Large intestine (tissue), 3 donors: Measurements from ENCODE around the gene CDK3. TPM values are rescaled to one million over a fixed set of nuclear protein-coding genes. Genes with fewer than 3 reads are reported as not detected.

ENCODE experiments used
- DNase-seq, 2 donors: peaks; one replicate each; pipeline versions ENCODE4 v3.0.0 to v3.0.0-alpha.2; 2013
- H3K27ac ChIP-seq: one replicate; pipeline ENCODE4 v1.5.1; 2013; ENCODE audit warnings: low read length
- H3K27me3 ChIP-seq: 2 replicates; pipeline ENCODE4 v1.6.1; 2013; ENCODE audit warnings: low read length; ENCODE audit not compliant: control insufficient read depth, insufficient read depth
- H3K36me3 ChIP-seq: 2 replicates; pipeline ENCODE4 v1.6.1; 2013; ENCODE audit warnings: low read length; ENCODE audit not compliant: control insufficient read depth, insufficient read depth
- H3K4me1 ChIP-seq: one replicate; pipeline ENCODE4 v1.6.1; 2013; ENCODE audit warnings: low read length; ENCODE audit not compliant: control insufficient read depth, insufficient read depth
- H3K4me3 ChIP-seq: one replicate; pipeline ENCODE4 v1.5.1; 2013; ENCODE audit warnings: low read length
- H3K9me3 ChIP-seq: one replicate; pipeline ENCODE4 v1.6.1; 2013; ENCODE audit warnings: mild to moderate bottlenecking, low read depth, low read length, moderate library complexity; ENCODE audit not compliant: control insufficient read depth
- WGBS: methylation state at CpG from one replicate; pipeline ENCODE4 v1.1.5; 2013; ENCODE audit warnings: low lambda C conversion rate; ENCODE audit not compliant: insufficient coverage; 5-methylcytosine and 5-hydroxymethylcytosine counted together
- polyA plus RNA-seq: library from polyadenylated mRNA; unstranded; fragments of 120-200 nt; gene quantifications from one replicate; pipeline ENCODE4 v1.2.1, GENCODE V29; 2013

The CDK3 gene
- polyA plus RNA-seq, 1 donor, result 14.9 TPM

DNA sequence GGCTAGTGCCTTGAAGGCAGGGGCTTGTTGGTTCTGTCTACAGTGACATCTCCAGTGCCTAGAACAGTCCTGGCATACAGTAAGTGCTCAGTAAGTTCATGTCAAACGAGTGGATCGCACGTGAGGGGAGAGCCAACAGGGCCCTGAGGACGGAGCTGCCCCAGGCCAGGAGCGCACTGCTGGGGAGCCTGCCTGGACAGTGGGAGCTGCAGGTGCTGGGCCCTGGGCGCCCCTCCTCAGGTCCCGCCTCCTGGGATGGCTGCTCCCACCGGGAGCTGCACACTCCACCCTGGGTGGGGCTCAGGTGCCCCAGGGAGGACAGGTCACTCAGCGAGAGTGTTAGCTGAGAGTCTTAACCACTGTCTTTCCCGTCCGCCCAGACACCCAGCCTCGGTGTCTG lies 24.6 kb downstream of the CDK3 start:
- Histone ChIP-seq H3K27ac (no peak overlapping the region), H3K27me3 (no peaks in the 10 kb centered on the region), H3K4me1 (peaks cover 36% of the 10 kb centered on the region), H3K4me3 (peak overlapping the region; percentile 24), H3K9me3 (no peaks in the 10 kb centered on the region), H3K36me3 (peaks cover 12% of the 10 kb centered on the region)
- no CpG with 5 or more reads among the region's 12 CpGs for WGBS
- DNase-seq, result no peak

- DNase-seq, result peak in 1 of 2 donors; percentile 62
- Histone ChIP-seq H3K27me3 (no peaks in the 10 kb centered on the region), H3K4me1 (peaks cover 42% of the 10 kb centered on the region), H3K4me3 (peak overlapping the region; percentile 61), H3K9me3 (no peaks in the 10 kb centered on the region), H3K36me3 (peaks cover 11% of the 10 kb centered on the region), H3K27ac (peak overlapping the region; percentile 92)
- WGBS, result no CpG with 5 or more reads among the region's 15 CpGs
Measured at GRCh38 chr17:76026714-76027158, 26.1 kb downstream of the CDK3 start.

DNA sequence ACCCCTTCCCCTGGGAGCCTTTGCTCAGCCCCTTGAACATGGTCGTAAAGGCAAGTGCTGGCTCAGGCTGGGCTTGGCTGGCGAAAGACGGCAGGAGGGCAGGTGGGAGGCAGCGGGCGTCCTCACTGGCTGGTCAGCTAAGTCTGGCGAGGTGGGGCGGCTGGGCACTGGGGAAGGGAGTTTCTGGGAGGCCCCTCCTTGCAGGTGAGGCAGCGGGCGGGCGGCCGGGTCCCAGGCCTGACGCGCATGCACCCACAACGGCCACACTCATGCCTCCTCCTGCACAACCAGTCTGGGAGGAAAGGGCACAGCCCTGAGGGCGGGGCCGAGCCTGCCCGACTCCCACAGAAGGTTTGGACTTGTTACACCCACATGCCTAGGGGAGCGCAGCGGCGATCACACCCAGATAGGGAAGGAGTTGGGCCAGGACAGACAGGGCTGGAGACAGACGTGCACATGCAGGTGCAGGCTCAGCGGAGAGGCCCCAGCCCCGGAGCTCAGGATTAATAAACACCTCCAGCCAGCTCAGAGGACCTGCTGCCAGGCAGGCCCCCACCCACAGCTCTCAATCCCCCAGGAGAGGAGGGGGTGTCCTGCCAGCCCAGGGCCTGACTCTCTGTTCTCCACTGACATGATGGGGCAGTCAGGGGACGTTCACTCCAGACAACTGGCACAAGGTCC lies 26.6 kb downstream of the CDK3 start, which contains the start of gene EVPL:
EVPL (minus strand) TSS at position 148 of the 681 bp plus-strand sequence; CDS start at position 40, 108 bp downstream.
- Histone ChIP-seq H3K36me3 (peaks cover 10% of the 10 kb centered on the region), H3K4me1 (peaks cover 47% of the 10 kb centered on the region), H3K9me3 (no peaks in the 10 kb centered on the region), H3K4me3 (peak within 1 kb of the TSS; percentile 61), H3K27ac (peak within 1 kb of the TSS; percentile 92), H3K27me3 (no peaks in the 10 kb centered on the region)
- WGBS, result no CpG with 5 or more reads among the region's 24 CpGs
- peak; percentile 87 to 95 for DNase-seq

DNA sequence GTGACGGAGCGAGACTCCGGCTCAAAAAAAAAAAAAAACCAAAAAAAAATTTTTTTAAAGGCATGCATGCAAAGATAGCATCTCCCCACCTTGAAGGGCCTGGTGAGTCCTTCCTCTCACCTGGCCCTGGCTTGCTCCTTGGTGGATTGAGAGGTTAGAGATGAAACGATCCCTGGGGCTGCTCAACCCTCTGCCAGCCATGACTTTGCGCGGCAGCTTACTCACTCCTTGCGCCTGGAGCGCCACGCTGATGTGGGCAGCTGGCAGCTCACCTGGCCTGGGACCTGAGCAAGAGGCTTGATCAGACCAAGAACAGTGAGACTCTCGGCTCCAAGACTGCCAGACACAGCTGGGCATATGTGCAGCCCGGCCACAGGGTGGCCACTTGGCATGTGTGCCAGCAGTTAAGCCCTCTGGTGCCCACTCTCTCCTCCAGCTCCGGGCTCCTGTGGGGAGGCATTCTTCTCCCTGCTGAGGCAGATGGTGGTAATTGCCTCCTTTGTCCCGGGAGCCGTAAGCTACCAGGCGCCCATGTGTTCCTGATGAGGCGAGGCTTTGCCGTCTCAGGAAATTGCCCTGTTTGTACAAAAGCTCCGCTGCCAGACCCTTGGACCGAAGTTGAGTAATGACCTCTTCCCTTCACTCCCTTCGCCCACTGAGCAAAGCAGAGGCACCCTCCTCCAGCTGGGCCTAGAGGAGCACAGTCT lies 31.6 kb downstream of the CDK3 start:
- WGBS, result no CpG with 5 or more reads among the region's 20 CpGs
- Histone ChIP-seq H3K27me3 (no peaks in the 10 kb centered on the region), H3K27ac (peak overlapping the region; percentile 73), H3K4me3 (no peak overlapping the region), H3K4me1 (peaks cover 45% of the 10 kb centered on the region), H3K9me3 (no peaks in the 10 kb centered on the region), H3K36me3 (no peaks in the 10 kb centered on the region)
- peak; percentile 79 to 93 for DNase-seq

DNA sequence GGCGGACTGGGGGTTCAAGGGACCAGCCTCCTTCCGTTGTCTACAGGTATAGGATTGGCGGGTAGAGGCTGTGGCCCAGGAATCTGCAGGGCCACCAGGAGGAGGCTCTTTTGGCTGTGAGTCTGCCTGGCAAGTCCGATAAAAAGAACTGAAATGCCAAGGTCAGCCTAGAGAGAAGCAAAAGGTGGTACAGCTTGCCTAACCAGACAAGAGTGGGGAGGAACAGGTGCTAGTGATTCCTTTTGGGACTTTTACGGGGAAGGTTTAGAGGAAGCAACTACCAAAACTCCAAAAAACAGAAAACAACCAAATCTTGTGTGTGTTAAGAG lies 32.1 kb downstream of the CDK3 start:
- Histone ChIP-seq H3K9me3 (no peaks in the 10 kb centered on the region), H3K27ac (peak overlapping the region; percentile 73), H3K4me1 (peaks cover 40% of the 10 kb centered on the region), H3K4me3 (no peak overlapping the region), H3K36me3 (no peaks in the 10 kb centered on the region), H3K27me3 (no peaks in the 10 kb centered on the region)
- DNase-seq, result no peak
- WGBS, result 80% methylated on average over 1 of the region's 5 CpGs

DNA sequence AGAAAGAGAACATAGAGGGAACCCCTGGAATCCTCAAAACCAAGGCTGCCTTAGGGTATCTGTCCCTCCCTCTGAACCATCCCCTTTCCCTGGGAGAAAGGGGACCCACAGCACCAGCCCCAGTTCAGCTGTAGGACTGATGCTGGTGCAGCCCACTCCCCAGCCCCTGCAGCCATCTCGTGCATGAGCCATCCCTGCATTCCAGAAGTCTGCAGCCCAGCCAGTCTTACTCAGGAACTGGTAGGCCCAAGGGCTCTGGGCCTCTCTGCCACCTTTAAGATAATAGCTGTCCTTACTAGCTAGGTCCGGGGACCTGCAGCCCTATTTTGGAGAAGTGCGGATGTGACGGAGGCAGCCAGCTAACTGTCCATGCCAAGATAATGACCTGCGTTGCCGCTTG lies 32.5 kb downstream of the CDK3 start:
- DNase-seq, result no peak
- peaks cover 38% of the 10 kb centered on the region for H3K4me1 ChIP-seq
- no peaks in the 10 kb centered on the region for H3K27me3 ChIP-seq
- H3K27ac ChIP-seq, result peak overlapping the region; percentile 73
- WGBS, result 100% methylated on average over 1 of the region's 6 CpGs
- peaks cover 2% of the 10 kb centered on the region for H3K36me3 ChIP-seq
- H3K9me3 ChIP-seq, result no peaks in the 10 kb centered on the region
- no peak overlapping the region for H3K4me3 ChIP-seq

DNA sequence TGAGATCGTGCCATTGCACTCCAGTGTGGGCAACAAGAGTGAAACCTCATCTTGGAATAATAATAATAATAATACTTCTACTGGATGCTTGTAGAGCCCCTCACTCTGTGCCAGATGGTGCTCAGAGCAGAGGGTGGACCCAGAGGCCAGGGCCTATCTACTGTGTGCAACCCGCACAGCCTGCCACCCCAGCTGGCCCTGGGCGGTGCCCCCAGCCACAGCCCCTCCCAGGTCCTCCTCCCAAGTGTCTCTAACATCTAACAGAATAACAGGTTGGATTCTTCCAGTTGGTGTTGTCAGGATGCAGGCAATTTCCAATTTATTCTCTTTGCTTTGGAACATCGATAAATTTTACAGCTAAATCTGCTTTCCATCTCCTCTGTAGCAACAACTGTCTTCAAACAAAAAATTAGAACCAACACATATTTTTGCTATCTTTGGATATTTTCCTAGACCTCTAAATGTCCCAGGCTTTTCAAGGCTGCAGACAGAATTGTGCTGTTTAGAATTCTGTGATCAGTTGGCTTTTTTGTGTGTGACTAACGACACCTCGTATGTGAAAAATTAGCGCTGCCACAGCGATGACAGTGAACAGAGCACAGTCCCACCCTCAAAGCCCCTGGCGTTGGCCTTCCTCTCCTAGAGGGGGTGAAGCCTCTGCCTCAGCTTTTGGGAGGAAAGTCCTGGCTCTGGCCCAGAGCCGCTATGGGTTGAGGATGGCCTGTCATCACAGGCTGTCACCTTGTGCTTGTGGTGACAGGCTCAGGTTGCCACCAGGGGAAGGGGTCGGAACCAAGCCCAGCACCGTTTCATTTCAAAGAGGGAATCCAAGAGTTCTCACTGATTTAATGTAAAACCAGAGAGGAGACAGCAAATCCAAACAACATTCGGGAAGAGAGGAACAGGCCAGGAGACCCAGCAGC lies 34.0 kb downstream of the CDK3 start:
- Histone ChIP-seq H3K36me3 (peaks cover 17% of the 10 kb centered on the region), H3K27ac (peak overlapping the region; percentile 10), H3K9me3 (no peaks in the 10 kb centered on the region), H3K4me3 (no peak overlapping the region), H3K4me1 (peaks cover 27% of the 10 kb centered on the region), H3K27me3 (no peaks in the 10 kb centered on the region)
- peak in 1 of 2 donors; percentile 20 for DNase-seq
- WGBS, result no CpG with 5 or more reads among the region's 13 CpGs

GRCh38 chr17:76036497-76037261 lies 36.0 kb downstream of the CDK3 start:
- DNase-seq, result peak in 1 of 2 donors; percentile 30
- no peaks in the 10 kb centered on the region for H3K9me3 ChIP-seq
- peaks cover 37% of the 10 kb centered on the region for H3K36me3 ChIP-seq
- H3K4me3 ChIP-seq, result no peak overlapping the region
- no peak overlapping the region for H3K27ac ChIP-seq
- no peaks in the 10 kb centered on the region for H3K27me3 ChIP-seq
- peaks cover 17% of the 10 kb centered on the region for H3K4me1 ChIP-seq
- WGBS, result no CpG with 5 or more reads among the region's 22 CpGs

DNA sequence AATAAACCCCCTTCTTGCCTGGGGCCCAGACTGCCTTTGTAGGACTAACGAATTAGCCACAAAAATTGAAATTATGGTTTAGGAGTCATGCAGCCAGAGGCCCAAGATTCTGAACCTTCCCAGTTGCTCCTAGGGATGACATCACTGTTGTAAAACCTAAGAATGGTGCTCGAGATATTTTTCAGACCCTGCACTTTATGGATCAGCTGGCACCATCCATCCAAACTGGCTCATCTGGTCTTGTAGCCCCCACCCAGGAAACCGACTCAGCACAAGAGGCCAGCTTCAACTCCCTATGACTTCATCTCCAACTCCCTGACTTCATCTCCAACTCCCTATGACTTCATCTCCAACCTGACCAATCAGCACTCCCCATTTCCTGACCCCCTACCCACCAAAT lies 37.4 kb downstream of the CDK3 start:
- no CpG with 5 or more reads among the region's 3 CpGs for WGBS
- no peak overlapping the region for H3K4me3 ChIP-seq
- H3K4me1 ChIP-seq, result peaks cover 4% of the 10 kb centered on the region
- no peak overlapping the region for H3K27ac ChIP-seq
- H3K27me3 ChIP-seq, result no peaks in the 10 kb centered on the region
- H3K36me3 ChIP-seq, result peaks cover 49% of the 10 kb centered on the region
- no peak for DNase-seq
- no peaks in the 10 kb centered on the region for H3K9me3 ChIP-seq
